B cell (primary cell): ENCODE measurements around the gene BCL3. TPM values are rescaled to one million over a fixed set of nuclear protein-coding genes. Genes with fewer than 3 reads are reported as not detected.

ENCODE experiments used
- ATAC-seq: fragments of 200-7000 bp; cut with Tn5 transposase; one replicate; pipeline ENCODE4 v1.10.0; 2021; ENCODE audit warnings: low read depth, mild to moderate bottlenecking, moderate number of reproducible peaks, moderate library complexity
- CTCF ChIA-PET: fragments of 350-600 bp; sonication (Branson Sonifier 250); formaldehyde crosslinking; loops from one replicate; lab custom pipeline; 2021; ENCODE audit warnings: antibody characterized with exemption, inconsistent platforms; lab: Charles Lee
- POLR2A ChIA-PET: fragments of 350-600 bp; sonication (Branson Sonifier 250); formaldehyde crosslinking; loops from one replicate; lab custom pipeline; 2021; ENCODE audit warnings: antibody characterized with exemption; lab: Charles Lee
- DNase-seq: peaks from one replicate; pipeline ENCODE4 v3.0.0; 2013
- H2AFZ ChIP-seq: 2 replicates; pipeline ENCODE4 v1.6.1; 2012; ENCODE audit warnings: mild to moderate bottlenecking, low read depth, low read length; ENCODE audit not compliant: insufficient read depth, poor library complexity, severe bottlenecking
- H3K27ac ChIP-seq, 2 donors: 1 replicate in 1 of 2; 2 replicates in 1 of 2; pipeline ENCODE4 v1.5.1; 2012 to 2013; ENCODE audit warnings: low read length in 2 of 2, mild to moderate bottlenecking in 2 of 2, moderate library complexity in 1 of 2
- H3K27me3 ChIP-seq, 4 experiments: fragments of 200-600 bp in 1 of 4; sonication (generic) in 1 of 4; replicated peaks in 1 of 4; 1 replicate in 2 of 4; 2 replicates in 2 of 4; pipeline versions ENCODE4 v1.6.1 to v1.7.0; 2013 to 2016; ENCODE audit warnings: low read length in 3 of 4, mild to moderate bottlenecking in 2 of 4, mixed read lengths in 1 of 4, moderate library complexity in 1 of 4; ENCODE audit not compliant: insufficient read depth in 4 of 4, control insufficient read depth in 3 of 4; ENCODE audit errors: control extremely low read depth in 1 of 4
- H3K36me3 ChIP-seq, 2 experiments: replicated peaks in 1 of 2; 1 replicate in 1 of 2; 2 replicates in 1 of 2; pipeline versions ENCODE4 v1.6.1 to v1.7.1; 2013; ENCODE audit warnings: low read length in 1 of 2; ENCODE audit not compliant: insufficient read depth in 2 of 2, control insufficient read depth in 1 of 2; ENCODE audit errors: control extremely low read depth in 1 of 2, extremely low read depth in 1 of 2
- H3K4me1 ChIP-seq, 2 donors: fragments of 200-600 bp in 1 of 2; sonication (generic) in 1 of 2; 1 replicate in 1 of 2; 2 replicates in 1 of 2; pipeline versions ENCODE4 v1.5.1 to v1.6.1; 2013 to 2017; ENCODE audit warnings: low read length in 2 of 2; ENCODE audit not compliant: control insufficient read depth in 2 of 2, insufficient read depth in 2 of 2
- H3K4me2 ChIP-seq: replicated peaks from 2 replicates; pipeline ENCODE3; 2012; ENCODE audit warnings: mild to moderate bottlenecking, low read depth, low read length; ENCODE audit not compliant: poor library complexity, severe bottlenecking
- H3K4me3 ChIP-seq, 5 experiments: fragments of 200-600 bp in 1 of 5; sonication (generic) in 1 of 5; 1 replicate in 3 of 5; 2 replicates in 2 of 5; pipeline versions ENCODE4 v1.5.1 to v1.7.0; 2011 to 2016; ENCODE audit warnings: low read length in 4 of 5, mild to moderate bottlenecking in 4 of 5, low read depth in 2 of 5, control low read depth in 1 of 5, moderate library complexity in 1 of 5; ENCODE audit not compliant: insufficient read depth in 1 of 5; ENCODE audit errors: control extremely low read depth in 1 of 5, extremely low read depth in 1 of 5
- H3K79me2 ChIP-seq: fragments of 200-600 bp; sonication (generic); one replicate; pipeline ENCODE4 v1.6.0; 2016; ENCODE audit warnings: low read length; ENCODE audit not compliant: control insufficient read depth, insufficient read depth
- H3K9ac ChIP-seq: fragments of 200-600 bp; sonication (generic); 2 replicates; pipeline ENCODE4 v1.6.1; 2017; ENCODE audit warnings: mild to moderate bottlenecking, low read length, moderate library complexity
- H3K9me3 ChIP-seq, 3 donors: one replicate each; pipeline versions ENCODE4 v1.6.1 to v1.7.1; 2013; ENCODE audit warnings: low read length in 2 of 3; ENCODE audit not compliant: control insufficient read depth in 2 of 3, insufficient read depth in 1 of 3; ENCODE audit errors: control extremely low read depth in 1 of 3
- H4K20me1 ChIP-seq: 2 replicates; pipeline ENCODE4 v1.6.0; 2012; ENCODE audit warnings: mild to moderate bottlenecking, low read length; ENCODE audit not compliant: insufficient read depth, control insufficient read depth, poor library complexity, severe bottlenecking
- H3K27ac Mint-ChIP-seq: one replicate; pipeline ENCODE4 v1.8.0; 2021; ENCODE audit warnings: mixed read lengths
- H3K27me3 Mint-ChIP-seq: one replicate; pipeline ENCODE4 v1.8.0; 2021; ENCODE audit warnings: mixed read lengths
- H3K4me1 Mint-ChIP-seq: one replicate; pipeline ENCODE4 v1.8.0; 2021; ENCODE audit warnings: mixed read lengths
- H3K4me3 Mint-ChIP-seq: one replicate; pipeline ENCODE4 v1.8.0; 2021; ENCODE audit warnings: mixed read lengths
- H3K9me3 Mint-ChIP-seq: one replicate; pipeline ENCODE4 v1.8.0; 2022; ENCODE audit warnings: mixed read lengths; ENCODE audit not compliant: insufficient read depth
- CTCF ChIP-seq: fragments of 200-600 bp; IDR thresholded peaks from one replicate; pipeline ENCODE4 v1.8.0; 2022; ENCODE audit warnings: antibody characterized with exemption, mild to moderate bottlenecking
- EZH2 ChIP-seq: IDR thresholded peaks from 2 replicates; pipeline ENCODE4 v1.6.1; 2012; ENCODE audit warnings: borderline replicate concordance, low read depth, mild to moderate bottlenecking, moderate library complexity, low read length; ENCODE audit not compliant: insufficient read depth, poor library complexity, severe bottlenecking
- WGBS: methylation state at CpG from one replicate; pipeline ENCODE4 v1.1.5; 2013; ENCODE audit warnings: missing lambda C conversion rate; ENCODE audit not compliant: insufficient coverage; 5-methylcytosine and 5-hydroxymethylcytosine counted together
- intact Hi-C: fragments of 100-400 bp; cut with micrococcal nuclease; formaldehyde crosslinking; loops from one replicate; pipeline ENCODE4 v1.10.0; 2022
- polyA plus RNA-seq: library from polyadenylated mRNA; depleted of rRNA; stranded (reverse); fragments of >200 nt; gene quantifications from 2 replicates; pipeline ENCODE4 v1.2.3, GENCODE V29; 2012
- total RNA-seq, 2 donors: library from RNA; stranded (reverse); fragments of 120-200 nt in 1 of 2; gene quantifications; 1 replicate in 1 of 2; 2 replicates in 1 of 2; pipeline versions ENCODE4 v1.2.3 to v1.2.4, GENCODE V29; 2013 to 2022

The BCL3 gene
- total and polyA plus RNA-seq, 2 donors (not counting 1 experiment from before 2014, with no cell fraction given): 52.3 to 147 TPM

- Histone ChIP-seq H3K9ac (no peak overlapping the region), H3K9me3 (peaks cover 0 to 4% (median 3%) of the 10 kb centered on the region in 3 donors), H4K20me1 (no peaks in the 10 kb centered on the region), H3K36me3 (peaks cover 0 to 2% of the 10 kb centered on the region in 2 experiments), H2AFZ (no peak overlapping the region), H3K27me3 (no peaks in the 10 kb centered on the region), H3K79me2 (no peaks in the 10 kb centered on the region), H3K27ac (no peak overlapping the region), H3K4me3 (no peak overlapping the region), H3K4me2 (no peak overlapping the region), H3K4me1 (peaks cover 8 to 14% of the 10 kb centered on the region in 2 donors)
- Mint-ChIP-seq H3K4me1 (peaks cover 29% of the 10 kb centered on the region), H3K4me3 (no peak overlapping the region), H3K27me3 (no peaks in the 10 kb centered on the region), H3K27ac (peak overlapping the region; percentile 61), H3K9me3 (peaks cover 8% of the 10 kb centered on the region)
- intact Hi-C loops: no loop called here
- WGBS: 98% methylated on average over 20 of the region's 22 CpGs
- no peak for ATAC-seq
- ChIA-PET POLR2A (interaction anchor here (1.0 to 1.8 kb wide), 2 partner anchors 10 to 12 kb away, joined by 4 to 9 read pairs; no protein-coding TSS in a partner anchor), CTCF (interaction anchor here (0.9 to 14.8 kb wide), 4 partner anchors 12 to 108 kb away, joined by 3 to 591 read pairs (median 5); no protein-coding TSS in a partner anchor)
- DNase-seq: no peak
- no peak for TF ChIP-seq EZH2
- no peak for TF ChIP-seq CTCF
These were observed 16.8 kb downstream of the BCL3 start for GRCh38 chr19:44765033-44765948.

GRCh38 chr19:44765949-44766335, 17.4 kb downstream of the BCL3 start:
- no peak for TF ChIP-seq CTCF
- no peak for TF ChIP-seq EZH2
- WGBS: no CpG with 5 or more reads among the region's 3 CpGs
- Histone ChIP-seq H3K27ac (no peak overlapping the region), H3K27me3 (no peaks in the 10 kb centered on the region), H3K4me1 (peaks cover 8 to 18% of the 10 kb centered on the region in 2 donors), H3K4me3 (no peak overlapping the region), H3K36me3 (no peaks in the 10 kb centered on the region), H3K9me3 (peaks cover 0 to 4% (median 3%) of the 10 kb centered on the region in 3 donors), H2AFZ (no peak overlapping the region), H3K79me2 (no peaks in the 10 kb centered on the region), H3K9ac (no peak overlapping the region), H3K4me2 (no peak overlapping the region), H4K20me1 (no peaks in the 10 kb centered on the region)
- intact Hi-C loops: no loop called here
- H3K9me3 Mint-ChIP-seq: peaks cover 8% of the 10 kb centered on the region
- ChIA-PET POLR2A (interaction anchor here (1.0 to 1.8 kb wide), 2 partner anchors 11 to 12 kb away, joined by 4 to 9 read pairs; no protein-coding TSS in a partner anchor), CTCF (interaction anchor here (0.9 to 14.8 kb wide), 3 partner anchors 12 to 48 kb away, joined by 3 to 591 read pairs (median 7); no protein-coding TSS in a partner anchor)
- H3K27ac Mint-ChIP-seq: no peak overlapping the region
- H3K27me3 Mint-ChIP-seq: no peaks in the 10 kb centered on the region
- no peak for DNase-seq
- ATAC-seq: no peak
- no peak overlapping the region for H3K4me3 Mint-ChIP-seq
- H3K4me1 Mint-ChIP-seq: peaks cover 31% of the 10 kb centered on the region
